HG03280 (cell line): ENCODE data around the gene TBP.
"Not testable (repeated sequence)": the region's sequence is repeated elsewhere in the genome, so short reads cannot be mapped to it uniquely, and the experiment has no call there.

Experiments
- ATAC-seq: cut with Tn5 transposase; IDR thresholded peaks from one replicate; pipeline ENCODE4 v1.9.1; 2021; ENCODE audit warnings: mild to moderate bottlenecking, moderate library complexity; ENCODE audit not compliant: unreplicated experiment

The TBP gene

GRCh38 chr6:170554013-170554795 lies at the start of gene TBP:
TSS of gene TBP (plus strand) at chr6:170554369. CDS start at chr6:170557030, 2,661 bp downstream.
- ATAC-seq, result peak; percentile 96

GRCh38 chr6:170504479-170504878 lies 49.7 kb upstream of the TBP start:
- no peak for ATAC-seq

GRCh38 chr6:170505306-170505705 lies 48.9 kb upstream of the TBP start:
- no peak for ATAC-seq

GRCh38 chr6:170506446-170506845 lies 47.7 kb upstream of the TBP start:
- no peak for ATAC-seq

- not testable (repeated sequence) for ATAC-seq
Measured at GRCh38 chr6:170507728-170508127, 46.4 kb upstream of the TBP start.

GRCh38 chr6:170508275-170508674 lies 45.9 kb upstream of the TBP start:
- not testable (repeated sequence) for ATAC-seq

GRCh38 chr6:170508892-170509722 lies 45.1 kb upstream of the TBP start:
- not testable (repeated sequence) for ATAC-seq

GRCh38 chr6:170509723-170510018 lies 44.5 kb upstream of the TBP start:
- ATAC-seq, result no peak

GRCh38 chr6:170510631-170511030 lies 43.5 kb upstream of the TBP start:
- ATAC-seq, result no peak

GRCh38 chr6:170512249-170512648 lies 41.9 kb upstream of the TBP start:
- ATAC-seq, result no peak

GRCh38 chr6:170514908-170515307 lies 39.3 kb upstream of the TBP start:
- no peak for ATAC-seq

GRCh38 chr6:170516783-170517616 lies 37.2 kb upstream of the TBP start:
- peak; percentile 95 for ATAC-seq

- no peak for ATAC-seq
Measured at GRCh38 chr6:170522565-170523183, 31.5 kb upstream of the TBP start.

- no peak for ATAC-seq
Measured at GRCh38 chr6:170523256-170524171, 30.7 kb upstream of the TBP start.

- no peak for ATAC-seq
Measured at GRCh38 chr6:170524172-170524502, 30.0 kb upstream of the TBP start.

- no peak for ATAC-seq
Measured at GRCh38 chr6:170525795-170526194, 28.4 kb upstream of the TBP start.

- not testable (repeated sequence) for ATAC-seq
Measured at GRCh38 chr6:170527995-170528394, 26.2 kb upstream of the TBP start.

- no peak for ATAC-seq
Measured at GRCh38 chr6:170529839-170530469, 24.2 kb upstream of the TBP start.

- no peak for ATAC-seq
Measured at GRCh38 chr6:170532867-170533488, 21.2 kb upstream of the TBP start.
